HG03280 (cell line): ENCODE data around the gene SYNPO2L.
"Not testable (repeated sequence)": the region's sequence is repeated elsewhere in the genome, so short reads cannot be mapped to it uniquely, and the experiment has no call there.

Source experiments
- ATAC-seq: cut with Tn5 transposase; IDR thresholded peaks from one replicate; pipeline ENCODE4 v1.9.1; 2021; ENCODE audit warnings: mild to moderate bottlenecking, moderate library complexity; ENCODE audit not compliant: unreplicated experiment

The SYNPO2L gene

DNA sequence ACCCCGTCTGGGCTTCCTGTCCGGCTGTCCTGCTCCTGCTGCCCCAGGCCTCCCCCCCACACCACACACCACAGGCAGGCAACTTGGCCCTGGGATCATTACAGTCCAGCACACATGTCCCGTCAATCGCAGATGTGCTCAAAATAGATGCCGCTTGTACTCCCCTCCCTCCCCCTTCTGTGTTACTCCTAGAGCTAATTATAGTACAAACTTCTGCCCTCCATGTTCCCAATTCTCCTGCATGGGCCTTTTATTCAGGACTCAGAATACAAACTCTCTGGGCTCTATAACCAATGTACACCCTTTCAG lies at the start of gene SYNPO2L:
Gene SYNPO2L, minus strand, starts transcription at position 40 of the 309 bp plus-strand sequence. CDS start 107 bp downstream, outside the sequence.
- ATAC-seq: no peak

DNA sequence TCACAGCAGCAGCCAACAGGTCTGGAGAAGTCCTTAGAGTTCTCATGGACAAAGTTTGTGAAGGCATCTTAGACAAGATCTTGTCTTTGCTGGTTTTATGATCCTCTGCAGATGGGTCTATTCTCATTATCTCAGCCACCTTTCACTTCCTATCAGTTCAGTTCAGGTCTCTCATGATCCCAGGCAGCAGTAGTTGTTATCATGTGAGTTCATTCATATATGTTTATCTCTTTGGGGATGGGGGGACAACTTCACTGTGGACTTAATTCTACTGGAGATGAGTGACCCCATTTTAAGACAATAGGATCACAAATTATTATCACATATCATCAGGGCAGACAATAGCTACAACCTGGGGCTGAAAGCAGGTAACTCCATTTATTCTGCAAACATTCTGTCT lies 48.1 kb upstream of the SYNPO2L start:
- ATAC-seq: not testable (repeated sequence)

DNA sequence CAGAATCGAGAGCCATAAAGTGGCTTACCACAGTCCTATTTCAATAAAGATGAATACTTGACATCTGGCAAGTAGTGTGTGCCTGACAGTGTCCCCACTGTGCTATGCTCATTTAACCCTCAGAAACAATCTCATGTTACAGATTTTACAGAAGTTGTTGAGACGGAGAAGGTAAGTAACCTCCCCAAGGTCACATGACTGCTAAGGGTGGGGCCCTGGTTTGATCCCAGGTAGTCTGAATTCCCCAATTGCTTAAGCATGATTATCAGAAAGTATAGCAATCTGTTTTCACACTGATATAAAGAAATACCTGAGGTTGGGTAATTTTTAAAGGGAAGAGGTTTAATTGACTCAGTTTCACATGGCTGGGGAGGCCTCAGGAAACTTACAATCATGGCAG lies 43.0 kb upstream of the SYNPO2L start:
- not testable (repeated sequence) for ATAC-seq

GRCh38 chr10:73697675-73698159 lies 41.9 kb upstream of the SYNPO2L start, which contains the start of gene AGAP5:
Gene AGAP5 (minus strand): TSS chr10:73698109. CDS start chr10:73697755, 354 bp downstream.
- not testable (repeated sequence) for ATAC-seq

DNA sequence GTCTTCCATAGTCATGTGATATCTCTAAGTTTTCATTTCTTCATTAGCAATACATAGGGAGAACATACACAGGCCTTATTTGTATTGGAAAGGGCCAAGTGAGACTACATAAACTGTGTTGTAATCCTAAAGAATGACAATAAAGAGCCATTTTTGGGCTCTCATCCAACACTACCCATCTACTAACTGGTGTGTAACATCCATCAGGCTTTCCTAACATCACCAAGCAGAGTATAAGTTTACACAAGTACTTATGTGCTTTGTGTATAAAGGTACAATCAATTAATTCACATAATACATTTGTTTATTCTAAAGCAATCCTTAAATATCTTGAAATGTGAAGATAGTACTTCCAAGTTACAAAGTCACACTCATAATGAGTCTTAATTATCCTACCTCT lies 39.5 kb upstream of the SYNPO2L start:
- ATAC-seq: not testable (repeated sequence)

- not testable (repeated sequence) for ATAC-seq
Observed at GRCh38 chr10:73690755-73691154, 34.9 kb upstream of the SYNPO2L start.

DNA sequence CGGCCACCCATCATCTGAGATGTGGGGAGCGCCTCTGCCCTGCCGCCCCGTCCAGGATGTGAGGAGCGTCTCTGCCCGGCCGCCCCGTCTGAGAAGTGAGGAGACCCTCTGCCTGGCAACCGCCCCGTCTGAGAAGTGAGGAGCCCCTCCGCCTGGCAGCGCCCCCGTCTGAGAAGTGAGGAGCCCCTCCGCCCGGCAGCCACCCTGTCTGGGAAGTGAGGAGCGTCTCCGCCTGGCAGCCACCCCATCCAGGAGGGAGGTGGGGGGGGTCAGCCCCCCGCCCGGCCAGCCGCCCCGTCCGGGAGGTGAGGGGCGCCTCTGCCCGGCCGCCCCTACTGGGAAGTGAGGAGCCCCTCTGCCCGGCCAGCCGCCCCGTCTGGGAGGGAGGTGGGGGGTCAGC lies 33.8 kb upstream of the SYNPO2L start:
- not testable (repeated sequence) for ATAC-seq

- ATAC-seq: not testable (repeated sequence)
Observed at GRCh38 chr10:73687641-73688040, 31.8 kb upstream of the SYNPO2L start.

GRCh38 chr10:73674546-73674945 lies 18.7 kb upstream of the SYNPO2L start:
- not testable (repeated sequence) for ATAC-seq

DNA sequence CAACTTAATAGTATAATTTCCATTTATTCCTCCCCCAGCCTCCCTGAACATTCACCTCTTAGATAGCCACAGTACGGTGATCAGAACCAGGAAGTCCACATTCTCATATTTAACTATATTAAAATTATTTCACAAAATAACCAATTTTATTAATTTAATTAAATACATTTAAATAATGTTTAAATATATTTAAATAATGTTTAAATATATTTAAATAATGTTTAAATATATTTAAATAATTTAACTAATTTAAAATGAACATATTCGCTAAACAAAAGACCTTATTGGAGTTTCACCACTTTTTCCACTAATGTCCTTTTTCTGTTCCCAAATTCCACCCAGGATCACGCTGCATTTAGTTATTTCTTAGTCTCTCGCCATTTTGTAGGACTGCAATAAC lies 12.5 kb upstream of the SYNPO2L start:
- not testable (repeated sequence) for ATAC-seq

DNA sequence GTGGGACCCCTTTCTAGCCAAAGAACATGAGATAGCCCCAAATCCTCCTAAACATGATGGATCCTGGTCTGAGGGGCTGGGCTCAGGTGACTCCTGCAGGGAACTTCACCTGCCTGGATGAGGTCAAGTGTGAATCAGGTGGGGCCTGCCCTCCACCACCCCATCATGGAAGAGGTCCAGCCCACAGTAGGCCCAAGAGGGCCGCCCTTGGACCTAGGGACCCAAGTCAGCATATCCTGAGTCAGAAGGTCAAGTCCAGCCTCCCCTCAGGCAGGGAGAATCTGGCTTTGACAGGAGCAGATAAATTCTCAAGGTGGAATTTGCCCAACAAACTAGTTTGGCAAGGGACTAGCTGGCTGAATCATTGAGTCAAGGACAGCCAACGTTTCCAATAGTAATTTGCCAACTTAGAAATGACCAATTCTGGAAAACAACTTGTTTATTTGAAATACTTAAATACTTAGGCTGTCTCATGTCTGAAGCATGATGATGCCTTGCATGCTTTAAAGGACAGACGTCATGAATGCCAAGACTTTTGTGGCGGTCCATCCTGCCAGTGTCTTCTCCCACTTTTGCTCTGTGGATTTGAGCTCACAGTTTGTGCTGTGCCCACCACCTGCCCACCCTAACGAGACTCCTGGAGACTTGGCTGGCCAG lies 10.5 kb upstream of the SYNPO2L start:
- not testable (repeated sequence) for ATAC-seq

- ATAC-seq: not testable (repeated sequence)
Observed at GRCh38 chr10:73665581-73665980, 9.8 kb upstream of the SYNPO2L start.

- ATAC-seq: not testable (repeated sequence)
Observed at GRCh38 chr10:73664156-73665040, 8.6 kb upstream of the SYNPO2L start.

DNA sequence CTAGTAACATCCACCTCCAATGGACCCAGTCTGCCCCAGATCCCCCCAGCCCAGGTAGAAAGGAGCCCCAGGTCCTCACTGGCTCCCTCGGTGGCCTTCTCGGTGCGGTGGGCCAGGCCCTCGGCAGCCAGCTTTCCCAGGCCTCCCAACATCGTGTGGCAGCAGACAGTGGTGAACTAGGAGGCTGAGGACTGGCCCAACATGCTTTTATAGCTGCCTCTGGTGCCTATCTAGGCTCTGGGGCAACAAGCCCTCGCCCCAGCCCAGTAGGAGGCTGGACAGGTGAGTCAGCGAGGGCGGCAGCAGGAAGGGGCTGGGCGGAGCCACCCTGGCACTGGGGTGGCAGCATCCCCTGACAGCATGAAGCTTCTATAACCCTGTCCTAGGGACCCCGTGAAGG lies 7.8 kb upstream of the SYNPO2L start:
- ATAC-seq: not testable (repeated sequence)

GRCh38 chr10:73662705-73663104 lies 6.9 kb upstream of the SYNPO2L start:
- ATAC-seq: not testable (repeated sequence)

GRCh38 chr10:73655257-73655989 lies 406 bp downstream of the SYNPO2L start:
- no peak for ATAC-seq

GRCh38 chr10:73653701-73654100 lies 2.1 kb downstream of the SYNPO2L start:
- no peak for ATAC-seq

- ATAC-seq: no peak
Observed at GRCh38 chr10:73653195-73653594, 2.6 kb downstream of the SYNPO2L start.

GRCh38 chr10:73650537-73651331 lies 5.1 kb downstream of the SYNPO2L start:
- ATAC-seq: no peak

GRCh38 chr10:73649876-73650536 lies 5.8 kb downstream of the SYNPO2L start:
- ATAC-seq: no peak
